GM23338 (cell line): Measurements from ENCODE around the gene TRIOBP. TPM values are rescaled to one million over a fixed set of nuclear protein-coding genes. Genes with fewer than 3 reads are reported as not detected.
A peak's percentile ranks its signal among the peaks of the same experiment; 100 is the strongest.

Source experiments
- ATAC-seq: fragments of 200-7000 bp; cut with Tn5 transposase; 3 replicates; pipeline ENCODE4 v1.9.1; 2020
- DNase-seq: peaks from one replicate; pipeline ENCODE4 v3.0.0-alpha.2; 2015; ENCODE audit warnings: low spot score
- H2AFZ ChIP-seq: fragments of 200-600 bp; sonication (generic); 2 replicates; pipeline ENCODE4 v1.8.0; 2016; ENCODE audit warnings: antibody characterized with exemption, mild to moderate bottlenecking, moderate library complexity
- H3F3A ChIP-seq: fragments of 200-600 bp; sonication (generic); replicated peaks from 2 replicates; pipeline ENCODE4 v1.8.0; 2017; ENCODE audit warnings: antibody characterized with exemption, mixed run types, low read depth
- H3K27ac ChIP-seq: fragments of 200-600 bp; sonication (generic); 2 replicates; pipeline ENCODE4 v1.6.1; 2016; ENCODE audit warnings: low read depth
- H3K27me3 ChIP-seq: fragments of 200-600 bp; sonication (generic); 2 replicates; pipeline ENCODE4 v1.8.0; 2016; ENCODE audit warnings: mild to moderate bottlenecking, mixed run types, moderate library complexity; ENCODE audit not compliant: insufficient read depth
- H3K36me3 ChIP-seq: fragments of 200-600 bp; sonication (generic); 2 replicates; pipeline ENCODE4 v1.8.0; 2016; ENCODE audit warnings: mild to moderate bottlenecking; ENCODE audit not compliant: insufficient read depth
- H3K4me1 ChIP-seq: fragments of 200-600 bp; sonication (generic); 2 replicates; pipeline ENCODE4 v1.8.0; 2016; ENCODE audit warnings: mild to moderate bottlenecking, moderate library complexity; ENCODE audit not compliant: insufficient read depth
- H3K4me2 ChIP-seq: fragments of 200-600 bp; sonication (generic); 2 replicates; pipeline ENCODE4 v1.7.1; 2017; ENCODE audit warnings: mixed run types
- H3K4me3 ChIP-seq: fragments of 200-600 bp; sonication (generic); 2 replicates; pipeline ENCODE4 v1.6.1; 2016; ENCODE audit warnings: mixed run types
- H3K79me2 ChIP-seq: fragments of 200-600 bp; sonication (generic); replicated peaks from 2 replicates; pipeline ENCODE4 v1.8.0; 2017; ENCODE audit warnings: mild to moderate bottlenecking; ENCODE audit not compliant: insufficient read depth
- H3K9me2 ChIP-seq: fragments of 200-600 bp; sonication (generic); 2 replicates; pipeline ENCODE4 v1.8.0; 2017; ENCODE audit not compliant: insufficient read depth
- H4K20me1 ChIP-seq: fragments of 200-600 bp; sonication (generic); replicated peaks from 2 replicates; pipeline ENCODE4 v1.8.0; 2017; ENCODE audit warnings: mild to moderate bottlenecking; ENCODE audit not compliant: insufficient read depth
- H3K27ac Mint-ChIP-seq: 2 replicates; pipeline ENCODE4 v1.8.0; 2020; ENCODE audit warnings: inconsistent platforms, mild to moderate bottlenecking, moderate library complexity, mixed read lengths
- H3K27me3 Mint-ChIP-seq: 3 replicates; pipeline ENCODE4 v1.8.0; 2022; ENCODE audit warnings: low read depth, mild to moderate bottlenecking, moderate library complexity, mixed read lengths, inconsistent platforms; ENCODE audit not compliant: insufficient read depth, poor library complexity
- H3K36me3 Mint-ChIP-seq: 3 replicates; pipeline ENCODE4 v1.8.0; 2021; ENCODE audit warnings: low read depth, mild to moderate bottlenecking, inconsistent platforms, moderate library complexity, mixed read lengths
- H3K4me1 Mint-ChIP-seq: 3 replicates; pipeline ENCODE4 v1.8.0; 2020; ENCODE audit warnings: mild to moderate bottlenecking, inconsistent platforms, mixed read lengths
- H3K4me3 Mint-ChIP-seq: 3 replicates; pipeline ENCODE4 v1.8.0; 2021; ENCODE audit warnings: moderate library complexity, mild to moderate bottlenecking, inconsistent platforms, mixed read lengths
- H3K9me3 Mint-ChIP-seq: 3 replicates; pipeline ENCODE4 v1.8.0; 2020; ENCODE audit warnings: moderate library complexity, mild to moderate bottlenecking, inconsistent platforms, mixed read lengths
- CREB1 ChIP-seq: fragments of 250-450 bp; sonication (Bioruptor Pico); IDR thresholded peaks from 2 replicates; pipeline ENCODE4 v1.5.0; 2020; ENCODE audit warnings: low read depth, mild to moderate bottlenecking, moderate library complexity
- EZH2 ChIP-seq: fragments of 200-600 bp; sonication (generic); IDR thresholded peaks from one replicate; pipeline ENCODE4 v1.8.0; 2017; ENCODE audit warnings: antibody characterized with exemption, mild to moderate bottlenecking, low read depth; ENCODE audit not compliant: unreplicated experiment
- EZH2phosphoT487 ChIP-seq: fragments of 200-600 bp; sonication (generic); IDR thresholded peaks from one replicate; pipeline ENCODE4 v1.8.1; 2018; ENCODE audit warnings: antibody characterized with exemption; ENCODE audit not compliant: unreplicated experiment
- JUNB ChIP-seq: IDR thresholded peaks from one replicate; pipeline ENCODE4 v1.6.1; 2016; ENCODE audit warnings: antibody characterized with exemption; ENCODE audit not compliant: unreplicated experiment
- NANOG ChIP-seq: IDR thresholded peaks from 2 replicates; pipeline ENCODE4 v1.6.1; 2016; ENCODE audit warnings: antibody characterized with exemption, borderline replicate concordance
- POLR2AphosphoS5 ChIP-seq: IDR thresholded peaks from 2 replicates; pipeline ENCODE4 v1.6.1; 2016; ENCODE audit warnings: antibody characterized with exemption, low read depth
- REST ChIP-seq: IDR thresholded peaks from one replicate; pipeline ENCODE4 v1.6.1; 2018; ENCODE audit warnings: antibody characterized with exemption; ENCODE audit not compliant: unreplicated experiment
- STAT1 ChIP-seq: IDR thresholded peaks from one replicate; pipeline ENCODE4 v1.6.1; 2016; ENCODE audit warnings: antibody characterized with exemption; ENCODE audit not compliant: unreplicated experiment
- ZNF114 ChIP-seq: fragments of 250-450 bp; sonication (Bioruptor Pico); IDR thresholded peaks from 2 replicates; pipeline ENCODE4 v1.5.0; 2020; ENCODE audit warnings: mild to moderate bottlenecking, moderate library complexity
- ZNF331 ChIP-seq: fragments of 250-450 bp; sonication (Bioruptor Pico); IDR thresholded peaks from 2 replicates; pipeline ENCODE4 v1.5.0; 2020; ENCODE audit warnings: low read depth, mild to moderate bottlenecking, moderate library complexity
- ZNF462 ChIP-seq: fragments of 250-450 bp; sonication (Bioruptor Pico); IDR thresholded peaks from 2 replicates; pipeline ENCODE4 v1.5.0; 2020; ENCODE audit warnings: mild to moderate bottlenecking, moderate library complexity
- polyA plus RNA-seq: library from polyadenylated mRNA; unstranded; fragments of >200 nt; fragmentation: Nextera tagmentation; extraction: Ambion mirVana; gene quantifications from 2 replicates; pipeline ENCODE4 v1.2.1, GENCODE V29; 2016
- total RNA-seq: library from RNA; depleted of rRNA; stranded (reverse); fragments of >200 nt; shearing (Covaris generic); gene quantifications from 2 replicates; pipeline ENCODE4 v1.2.3, GENCODE V29; 2014
- TF ChIP-seq, protein P1 (sequence below): IDR thresholded peaks from 2 replicates; pipeline ENCODE4 v1.6.1; 2016; ENCODE audit warnings: antibody characterized with exemption

TRIOBP gene
- total and polyA plus RNA-seq, 2 experiments from 2014 or later, result 21.4 to 48.4 TPM

GRCh38 chr22:37739611-37740049 lies 42.8 kb downstream of the TRIOBP start (continued):
- TF ChIP-seq REST, result no peak
- TF ChIP-seq EZH2phosphoT487, result no peak
- TF ChIP-seq POLR2AphosphoS5, result no peak
- no peak for TF ChIP-seq JUNB

DNA sequence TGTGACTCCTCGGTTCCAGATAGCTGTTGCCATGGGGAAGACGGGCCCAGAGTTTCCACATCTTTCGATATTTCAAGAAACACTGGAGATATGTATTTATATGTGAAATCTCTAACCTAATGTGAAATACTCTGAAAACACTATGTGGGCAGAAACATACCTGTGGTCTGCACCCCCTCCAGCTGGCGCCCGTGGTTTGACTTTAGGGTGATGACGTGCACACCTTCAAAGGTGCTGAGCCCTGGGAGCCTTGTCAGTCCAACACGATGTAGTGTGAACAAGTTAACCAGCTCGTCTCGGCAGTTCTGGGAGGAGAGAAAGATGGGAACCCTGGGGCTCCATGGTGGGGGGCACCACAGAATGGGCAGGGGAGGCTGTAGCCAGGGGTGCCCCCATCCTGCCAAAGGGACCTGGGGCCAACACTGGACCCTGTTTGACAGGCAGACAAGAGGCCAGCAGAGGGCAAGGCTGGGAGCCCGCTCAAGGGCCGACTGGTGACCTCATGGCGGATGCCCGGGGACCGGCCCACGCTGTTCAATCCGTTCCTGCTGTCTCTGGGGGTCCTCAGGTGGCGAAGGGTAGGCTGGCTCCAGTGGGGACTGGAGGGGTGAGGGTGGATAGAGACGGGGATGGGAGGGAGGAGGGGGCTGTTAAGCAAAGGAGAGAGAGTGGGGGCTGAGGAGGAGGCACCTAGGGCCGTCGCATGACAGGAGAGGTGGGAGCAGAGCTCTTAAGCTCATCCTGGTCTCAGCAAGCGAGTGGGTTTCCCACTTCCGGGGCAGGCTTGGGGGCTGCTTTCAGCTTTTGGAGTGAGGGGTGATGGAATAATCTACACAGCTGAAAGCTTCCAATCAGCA lies 43.8 kb downstream of the TRIOBP start:
- peak; percentile 10; the same call in 2 of the 3 replicates for ATAC-seq
- H3K27me3 Mint-ChIP-seq, result peaks cover 55% of the 10 kb centered on the region
- H3K4me3 ChIP-seq, result no peak overlapping the region
- H3K27ac Mint-ChIP-seq, result no peak overlapping the region
- H2AFZ ChIP-seq, result no peak overlapping the region
- H3K27me3 ChIP-seq, result peaks cover 90% of the 10 kb centered on the region
- no peak for DNase-seq
- no peak overlapping the region for H3K4me3 Mint-ChIP-seq
- no peaks in the 10 kb centered on the region for H3K79me2 ChIP-seq
- peaks cover 14% of the 10 kb centered on the region for H3K36me3 Mint-ChIP-seq
- no peak overlapping the region for H3K27ac ChIP-seq
- H3K9me2 ChIP-seq, result no peaks in the 10 kb centered on the region
- peaks cover 15% of the 10 kb centered on the region for H3F3A ChIP-seq
- H3K36me3 ChIP-seq, result no peaks in the 10 kb centered on the region
- H3K4me1 Mint-ChIP-seq, result peaks cover 13% of the 10 kb centered on the region
- no peaks in the 10 kb centered on the region; the same call in 1 of the 2 replicates for H4K20me1 ChIP-seq
- no peaks in the 10 kb centered on the region for H3K4me1 ChIP-seq
- no peaks in the 10 kb centered on the region for H3K9me3 Mint-ChIP-seq
- H3K4me2 ChIP-seq, result no peak overlapping the region
- TF ChIP-seq ZNF331 (CRISPR knock-in tag) (no peak), EZH2 (no peak), CREB1 (CRISPR knock-in tag) (no peak), ZNF114 (CRISPR knock-in tag) (no peak), NANOG (no peak), EZH2phosphoT487 (no peak), STAT1 (no peak), JUNB (no peak), ZNF462 (CRISPR knock-in tag) (no peak)
- TF ChIP-seq, protein P1, sequence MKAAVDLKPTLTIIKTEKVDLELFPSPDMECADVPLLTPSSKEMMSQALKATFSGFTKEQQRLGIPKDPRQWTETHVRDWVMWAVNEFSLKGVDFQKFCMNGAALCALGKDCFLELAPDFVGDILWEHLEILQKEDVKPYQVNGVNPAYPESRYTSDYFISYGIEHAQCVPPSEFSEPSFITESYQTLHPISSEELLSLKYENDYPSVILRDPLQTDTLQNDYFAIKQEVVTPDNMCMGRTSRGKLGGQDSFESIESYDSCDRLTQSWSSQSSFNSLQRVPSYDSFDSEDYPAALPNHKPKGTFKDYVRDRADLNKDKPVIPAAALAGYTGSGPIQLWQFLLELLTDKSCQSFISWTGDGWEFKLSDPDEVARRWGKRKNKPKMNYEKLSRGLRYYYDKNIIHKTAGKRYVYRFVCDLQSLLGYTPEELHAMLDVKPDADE, result no peak
